ENCODE results near the gene DCTN1. TPM values are rescaled to one million over a fixed set of nuclear protein-coding genes. Genes with fewer than 3 reads are reported as not detected.
A peak's percentile ranks its signal among the peaks of the same experiment; 100 is the strongest.

Gene DCTN1
- total and polyA plus RNA-seq, 8 donors, result 65.8 to 181 (median 90.5) TPM

GRCh38 chr2:74375838-74376237 lies 4.3 kb downstream of the DCTN1 start:
- H3K36me3 ChIP-seq, result peaks cover 27 to 49% (median 37%) of the 10 kb centered on the region in 4 donors
- intact Hi-C loops (cut with DNase I; ENCODE audit: low total_unique reads), result no loop called here

GRCh38 chr2:74374509-74375205 lies 5.5 kb downstream of the DCTN1 start:
- WGBS, 5 donors, result 38 to 59% (median 45%) methylated on average over 17 to 19 of the region's 19 CpGs
- H3K4me1 ChIP-seq, result peaks cover 22 to 55% (median 33%) of the 10 kb centered on the region in 4 donors
- peak; percentile 71 to 95 for DNase-seq
- TF ChIP-seq EP300 (IDR thresholded peaks at IDR 0.05) (no peak), CTCF (IDR thresholded peaks at IDR 0.05) (no peak), POLR2AphosphoS5 (IDR thresholded peaks at IDR 0.05) (peak in 1 of 3 donors; percentile 55), POLR2A (IDR thresholded peaks at IDR 0.05) (no peak)
- peaks cover 39 to 61% (median 49%) of the 10 kb centered on the region in 4 donors for H3K36me3 ChIP-seq
- intact Hi-C loops (cut with DNase I; ENCODE audit: low total_unique reads), result no loop called here
- peak overlapping the region; percentile 40 to 81 (median 68) for H3K27ac ChIP-seq
- H3K4me3 ChIP-seq, result peak overlapping the region; percentile 39 to 45 (median 42)
- no peaks in the 10 kb centered on the region for H3K9me3 ChIP-seq
- no peaks in the 10 kb centered on the region for H3K27me3 ChIP-seq

More at GRCh38 chr2:74375838-74376237, 4.3 kb downstream of the DCTN1 start:
- peaks cover 33 to 66% (median 45%) of the 10 kb centered on the region in 4 donors for H3K4me1 ChIP-seq
- WGBS, 5 donors, result 78 to 89% (median 84%) methylated on average over 2 of the region's 2 CpGs
- no peaks in the 10 kb centered on the region for H3K27me3 ChIP-seq
- no peaks in the 10 kb centered on the region for H3K9me3 ChIP-seq
- no peak for TF ChIP-seq EP300 (IDR thresholded peaks at IDR 0.05)
- no peak for TF ChIP-seq POLR2AphosphoS5 (IDR thresholded peaks at IDR 0.05)
- no peak for TF ChIP-seq POLR2A (IDR thresholded peaks at IDR 0.05)
- TF ChIP-seq CTCF (IDR thresholded peaks at IDR 0.05), result no peak
- DNase-seq, result no peak
- H3K4me3 ChIP-seq, result no peak overlapping the region
- H3K27ac ChIP-seq, result no peak overlapping the region

- H3K4me3 ChIP-seq, result peak overlapping the region; percentile 39 to 45 (median 42)
These were observed 6.1 kb downstream of the DCTN1 start for GRCh38 chr2:74373985-74374384.

GRCh38 chr2:74373221-74373676 lies 6.9 kb downstream of the DCTN1 start:
- 36 to 57% (median 52%) methylated on average over 5 of the region's 5 CpGs for WGBS, 5 donors
- H3K4me1 ChIP-seq, result peaks cover 15 to 41% (median 25%) of the 10 kb centered on the region in 4 donors
- TF ChIP-seq POLR2AphosphoS5 (IDR thresholded peaks at IDR 0.05) (peak in 1 of 3 donors; percentile 25), CTCF (IDR thresholded peaks at IDR 0.05) (no peak), POLR2A (IDR thresholded peaks at IDR 0.05) (no peak), EP300 (IDR thresholded peaks at IDR 0.05) (no peak)
- H3K36me3 ChIP-seq, result peaks cover 53 to 74% (median 63%) of the 10 kb centered on the region in 4 donors
- intact Hi-C loops (cut with DNase I; ENCODE audit: low total_unique reads), result no loop called here
- peak overlapping the region in 4 of 5 donors; percentile 67 to 81 (median 71) for H3K27ac ChIP-seq
- H3K4me3 ChIP-seq, result no peak overlapping the region
- H3K27me3 ChIP-seq, result no peaks in the 10 kb centered on the region
- DNase-seq, result peak; percentile 73 to 84
- no peaks in the 10 kb centered on the region for H3K9me3 ChIP-seq

More at GRCh38 chr2:74373985-74374384, 6.1 kb downstream of the DCTN1 start:
- Histone ChIP-seq H3K36me3 (peaks cover 46 to 68% (median 56%) of the 10 kb centered on the region in 4 donors), H3K27me3 (no peaks in the 10 kb centered on the region), H3K9me3 (no peaks in the 10 kb centered on the region), H3K27ac (peak overlapping the region; percentile 40 to 81 (median 68)), H3K4me1 (peaks cover 15 to 48% (median 27%) of the 10 kb centered on the region in 4 donors)
- 72 to 85% (median 79%) methylated on average over 8 of the region's 8 CpGs for whole genome bisulfite sequencing, 5 donors
- peak in 1 of 2 donors; percentile 29 for DNase-seq
- intact Hi-C loops (cut with DNase I; ENCODE audit: low total_unique reads), result no loop called here
- no peak for TF ChIP-seq CTCF (IDR thresholded peaks at IDR 0.05)
- no peak for TF ChIP-seq POLR2A (IDR thresholded peaks at IDR 0.05)
- TF ChIP-seq EP300 (IDR thresholded peaks at IDR 0.05), result no peak
- TF ChIP-seq POLR2AphosphoS5 (IDR thresholded peaks at IDR 0.05), result no peak

Data from stomach (tissue), 9 donors.